ENCODE results near the gene PACS1.
"Not testable (repeated sequence)": the region's sequence is repeated elsewhere in the genome, so short reads cannot be mapped to it uniquely, and the experiment has no call there.

The PACS1 gene

GRCh38 chr11:66265531-66266377, 195.7 kb downstream of the PACS1 start:
- DNase-seq = peak in 1 of 10 donors; percentile 71
- intact Hi-C loops (cut with DNase I) = no loop called here

GRCh38 chr11:66266378-66267038, 196.4 kb downstream of the PACS1 start:
- intact Hi-C loops (cut with DNase I) = no loop called here
- DNase-seq = peak in 1 of 10 donors; percentile 74

- intact Hi-C loops (cut with DNase I) = no loop called here
Measured at GRCh38 chr11:66267039-66267378, 196.9 kb downstream of the PACS1 start.

GRCh38 chr11:66267379-66268243, 197.5 kb downstream of the PACS1 start:
- peak; percentile 76 to 98 (median 86) for DNase-seq
- intact Hi-C loops (cut with DNase I) = no loop called here

More at GRCh38 chr11:66267039-66267378, 196.9 kb downstream of the PACS1 start:
- DNase-seq = no peak

- peak; percentile 99 to 100 (median 100) for DNase-seq
- intact Hi-C loops (cut with DNase I) = no loop called here
Measured at GRCh38 chr11:66268244-66268951, 198.3 kb downstream of the PACS1 start, which contains the start of gene RAB1B. Gene RAB1B (plus strand): TSS chr11:66268639. CDS start chr11:66268680, 41 bp downstream.

DNA sequence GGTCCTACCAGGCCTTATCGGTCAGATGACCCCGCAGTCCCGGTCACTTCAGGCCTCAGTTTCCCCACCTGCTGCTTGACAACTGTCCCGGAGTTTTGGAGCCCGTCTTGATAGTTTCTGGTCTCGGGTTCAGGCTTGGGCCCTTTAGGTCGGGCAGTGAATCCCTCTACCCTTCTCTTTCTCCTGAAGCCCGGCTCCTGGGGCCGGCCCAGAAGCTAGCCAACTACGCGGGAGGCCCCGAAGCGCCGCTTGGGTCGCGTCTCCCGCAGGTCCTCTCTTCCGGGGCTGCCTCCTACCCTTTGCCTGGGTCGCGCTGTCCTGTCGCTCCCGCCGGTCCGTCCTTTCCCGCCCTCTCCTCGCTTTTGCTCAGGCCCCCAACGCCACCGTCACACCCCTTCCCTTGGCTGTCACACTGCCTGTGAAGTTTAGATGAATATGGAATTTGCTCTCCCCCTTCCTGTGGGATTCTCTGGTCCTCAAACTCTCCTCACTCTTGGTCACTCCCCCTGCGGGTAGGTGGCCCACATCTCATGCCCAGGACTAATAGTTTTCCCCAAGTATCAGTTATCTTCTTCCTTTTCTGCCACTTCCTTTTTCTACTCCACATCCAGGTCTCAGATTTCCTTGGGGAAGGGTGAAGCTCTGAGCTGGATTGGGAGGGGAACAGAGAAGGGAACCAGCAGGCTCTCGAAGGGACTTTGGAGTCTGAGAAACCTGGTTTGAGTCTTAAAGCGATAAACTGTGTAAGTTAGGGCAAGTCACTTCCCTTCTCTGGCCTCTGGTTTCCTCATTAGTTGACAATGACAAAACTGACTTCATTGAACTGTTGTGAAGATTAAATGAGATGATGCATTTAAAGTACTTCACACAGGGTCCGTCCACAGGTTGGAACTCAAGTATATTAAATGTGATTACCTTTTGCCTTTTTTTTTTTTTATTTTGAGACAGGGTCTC, 199.2 kb downstream of the PACS1 start:
- intact Hi-C loops (cut with DNase I) = no loop called here

DNA sequence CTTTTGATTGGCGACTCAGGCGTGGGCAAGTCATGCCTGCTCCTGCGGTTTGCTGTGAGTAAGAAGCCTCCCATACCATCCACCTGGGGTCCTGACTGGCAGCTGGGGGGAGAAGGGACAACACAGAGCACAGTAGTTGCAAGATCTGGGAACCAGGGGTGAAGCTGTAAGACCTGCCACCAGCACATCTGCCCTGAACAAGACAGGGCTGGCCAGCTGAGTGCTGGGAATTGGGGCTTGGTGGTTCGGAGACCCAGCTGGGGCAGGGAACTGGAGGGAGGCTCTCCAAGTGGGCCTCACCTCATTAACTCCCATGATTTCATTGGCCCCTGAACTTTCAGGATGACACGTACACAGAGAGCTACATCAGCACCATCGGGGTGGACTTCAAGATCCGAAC, 201.7 kb downstream of the PACS1 start:
- no peak for DNase-seq
- intact Hi-C loops (cut with DNase I) = no loop called here

More for the DNA sequence above, 199.2 kb downstream of the PACS1 start:
- DNase-seq = peak in 1 of 10 donors; percentile 82

DNA sequence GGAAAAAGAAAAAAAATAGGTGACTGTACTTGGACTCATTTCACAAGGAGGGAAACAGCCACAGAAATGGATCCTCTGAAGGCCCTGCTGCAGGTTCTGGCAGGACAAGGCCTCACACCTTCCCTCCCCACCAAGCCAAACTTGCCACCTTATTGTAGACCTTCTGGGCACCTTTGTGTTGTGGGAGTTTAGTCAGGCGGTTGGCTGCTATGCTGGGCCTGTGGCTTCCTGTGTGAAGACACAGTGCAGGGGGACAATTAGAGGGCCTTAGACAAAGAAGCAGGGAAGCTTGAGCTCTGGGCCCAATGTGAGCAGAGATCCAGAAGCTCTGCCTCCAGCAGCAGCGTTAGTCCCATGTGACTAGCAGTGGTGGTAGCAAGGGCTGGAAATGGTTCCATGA, 202.5 kb downstream of the PACS1 start:
- intact Hi-C loops (cut with DNase I) = no loop called here
- no peak for DNase-seq

DNA sequence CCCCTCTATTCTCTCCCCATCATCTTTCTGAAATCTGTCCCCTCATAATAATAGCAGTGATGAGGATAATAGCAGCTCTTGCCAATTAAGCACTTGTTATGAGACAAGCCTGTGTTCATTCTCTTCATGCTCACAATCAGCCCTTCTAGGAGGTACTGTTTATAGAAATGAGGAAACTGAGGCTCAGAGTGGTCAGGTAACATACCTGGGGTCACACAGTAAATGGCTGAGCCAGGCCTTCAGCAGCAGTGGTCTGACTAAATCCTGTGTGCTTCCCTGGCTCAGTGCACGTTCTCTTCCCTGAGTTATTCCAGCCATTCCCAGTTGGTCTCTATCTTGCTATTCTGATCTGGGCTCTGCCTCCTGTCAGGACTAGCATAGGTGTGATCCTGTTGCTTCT, 204.1 kb downstream of the PACS1 start:
- no peak for DNase-seq
- intact Hi-C loops (cut with DNase I) = no loop called here

- peak in 1 of 10 donors; percentile 53 for DNase-seq
- intact Hi-C loops (cut with DNase I) = no loop called here
Measured at GRCh38 chr11:66275396-66275795, 205.3 kb downstream of the PACS1 start.

GRCh38 chr11:66275984-66276612, 206.0 kb downstream of the PACS1 start:
- intact Hi-C loops (cut with DNase I) = no loop called here
- no peak for DNase-seq

GRCh38 chr11:66276619-66277018, 206.5 kb downstream of the PACS1 start:
- DNase-seq; intact Hi-C loops (cut with DNase I): not testable (repeated sequence)

DNA sequence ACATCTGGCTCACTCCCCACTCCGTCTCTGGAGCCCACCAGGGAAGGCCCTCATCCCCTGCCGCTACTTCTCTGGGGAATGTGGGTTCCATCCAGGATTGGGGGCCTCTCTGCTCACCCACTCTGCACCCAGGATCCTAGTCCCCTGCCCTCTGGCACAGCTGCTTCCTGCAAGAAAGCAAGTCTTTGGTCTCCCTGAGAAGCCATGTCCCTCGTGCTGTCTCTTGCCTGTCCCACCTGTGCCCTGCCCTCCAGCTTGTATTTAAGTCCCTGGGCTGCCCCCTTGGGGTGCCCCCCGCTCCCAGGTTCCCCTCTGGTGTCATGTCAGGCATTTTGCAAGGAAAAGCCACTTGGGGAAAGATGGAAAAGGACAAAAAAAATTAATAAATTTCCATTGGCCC, 207.0 kb downstream of the PACS1 start:
- DNase-seq; intact Hi-C loops (cut with DNase I): not testable (repeated sequence)

DNA sequence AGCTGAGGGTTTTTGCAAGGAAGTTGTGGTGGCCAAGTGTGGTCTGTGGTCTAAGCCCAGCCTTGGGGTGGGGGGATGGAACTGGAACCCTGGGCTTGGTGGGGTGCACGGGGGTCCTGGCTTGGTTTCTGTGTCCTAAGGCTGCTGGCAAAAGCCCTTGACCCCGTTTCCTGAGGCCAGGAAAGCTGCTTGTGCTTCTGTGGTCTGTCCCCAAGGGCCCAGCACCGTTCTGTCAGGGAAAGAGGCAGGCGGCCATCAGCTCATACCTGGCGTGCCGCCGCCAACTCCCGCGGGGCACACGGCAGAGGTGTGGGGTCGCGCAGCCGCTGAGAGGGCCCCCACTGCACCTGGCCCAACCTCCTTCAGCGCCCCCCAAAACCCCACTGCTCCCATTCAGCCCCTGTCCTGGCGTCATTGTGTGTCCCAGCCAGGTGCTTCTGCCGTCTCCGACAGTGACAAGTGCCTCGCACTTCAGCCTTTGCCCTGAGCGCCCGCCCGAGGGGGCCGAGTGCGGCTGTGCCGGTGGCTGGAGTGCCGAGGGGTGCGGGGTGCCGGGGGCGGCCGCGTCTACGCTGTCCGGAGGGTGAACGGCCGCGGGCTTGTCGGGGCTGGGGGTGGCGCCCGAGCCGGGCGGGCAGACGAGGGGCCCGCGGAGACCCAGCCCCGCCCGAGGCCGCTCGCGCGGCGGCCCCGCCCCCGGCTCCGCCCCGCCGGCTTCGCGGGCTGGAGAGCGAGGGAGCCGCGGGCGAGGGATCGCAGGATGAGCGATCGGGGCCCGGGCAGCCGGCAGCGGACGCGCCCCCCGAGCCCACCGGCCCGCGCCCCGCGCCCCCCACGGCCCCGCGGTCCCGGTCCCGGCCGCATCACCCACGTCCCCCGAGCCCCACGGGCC, 207.6 kb downstream of the PACS1 start, which contains the start of gene CNIH2:
Gene CNIH2 (plus strand): TSS at position 705 of the 892 bp plus-strand sequence. CDS start 282 bp downstream, outside the sequence.
- intact Hi-C loops (cut with DNase I) = no loop called here
- peak in 5 of 10 donors; percentile 51 to 93 (median 76) for DNase-seq

DNA sequence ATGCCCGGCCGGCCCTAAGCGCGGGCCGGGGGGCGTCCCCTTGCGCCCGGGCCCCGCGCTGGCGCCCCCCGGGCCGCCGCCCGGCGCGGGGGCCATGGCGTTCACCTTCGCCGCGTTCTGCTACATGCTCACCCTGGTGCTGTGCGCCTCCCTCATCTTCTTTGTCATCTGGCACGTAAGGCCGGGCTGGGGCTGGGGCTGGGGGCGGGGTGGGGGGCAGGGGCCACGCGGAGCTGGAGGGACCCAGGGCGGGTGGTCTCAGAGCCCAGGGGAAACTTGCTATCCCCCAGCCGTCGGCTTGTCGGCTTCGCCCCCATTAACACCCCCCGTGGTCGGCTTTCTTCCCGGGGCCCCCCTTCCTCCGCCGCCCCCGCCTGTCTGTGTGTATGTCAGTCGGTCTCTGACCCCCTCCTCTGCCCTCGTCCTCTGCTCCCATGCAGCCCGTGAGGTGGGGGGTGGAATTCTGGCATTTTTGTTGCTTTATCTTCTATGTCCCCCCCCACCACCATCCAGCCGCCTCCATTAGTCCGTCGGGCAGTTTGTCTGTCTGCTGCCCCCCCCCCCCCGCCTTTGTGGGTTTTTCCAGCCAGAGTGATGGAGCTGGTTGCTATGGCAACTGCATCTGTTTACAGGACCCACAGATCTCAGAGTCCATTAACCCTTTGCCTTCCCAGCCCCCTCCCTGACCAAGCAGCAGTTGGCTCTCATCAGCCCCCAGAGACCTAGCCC, 208.5 kb downstream of the PACS1 start:
- DNase-seq = peak in 1 of 10 donors; percentile 81
- intact Hi-C loops (cut with DNase I) = no loop called here

DNA sequence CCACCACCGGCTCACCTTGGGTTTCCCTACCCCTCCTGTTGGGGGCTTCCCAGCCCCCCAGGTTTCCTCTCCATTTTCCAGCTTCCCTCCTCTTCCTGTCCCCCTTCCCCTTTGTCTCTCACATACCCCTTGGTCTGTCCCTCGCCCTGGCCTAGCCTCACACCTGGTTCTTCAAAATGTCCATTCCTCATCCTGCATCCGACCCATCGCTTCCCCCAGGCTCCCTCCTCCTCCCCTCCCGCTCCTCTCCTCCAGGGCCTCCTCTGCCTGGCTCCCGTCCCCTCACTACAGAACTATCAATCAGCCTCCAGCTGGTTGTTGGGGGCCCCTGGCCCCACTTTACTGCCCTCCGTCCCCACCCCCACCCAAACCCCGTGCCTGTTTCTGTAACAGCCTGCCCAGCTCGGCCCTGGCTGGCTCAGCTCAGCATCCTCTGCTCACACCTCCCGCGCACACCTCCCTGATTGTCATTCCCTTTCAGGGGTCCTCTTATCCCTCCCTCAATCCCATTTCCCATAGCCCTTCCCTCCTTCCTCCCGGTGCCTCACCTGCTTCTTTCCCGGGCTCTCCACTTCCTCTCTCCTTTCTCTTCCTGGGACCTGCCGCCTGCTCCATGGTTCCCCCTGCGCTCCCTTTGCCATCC, 209.1 kb downstream of the PACS1 start:
- DNase-seq = no peak

More for the DNA sequence above, 209.1 kb downstream of the PACS1 start:
- intact Hi-C loops (cut with DNase I) = no loop called here
